ENCODE results near the gene BAG3.

The BAG3 gene

GRCh38 chr10:119724593-119725516 lies 73.7 kb downstream of the BAG3 start:
- H3K9me3 ChIP-seq = no peaks in the 10 kb centered on the region
- H3K36me3 ChIP-seq = no peaks in the 10 kb centered on the region
- no peaks in the 10 kb centered on the region for H3K27me3 ChIP-seq
- peak overlapping the region; percentile 75 to 93 for H3K4me3 ChIP-seq (ENCODE audit: low read depth in 1 of 2, low read length in 1 of 2)
- peak overlapping the region; percentile 84 for H3K27ac ChIP-seq
- TF ChIP-seq, protein P1, sequence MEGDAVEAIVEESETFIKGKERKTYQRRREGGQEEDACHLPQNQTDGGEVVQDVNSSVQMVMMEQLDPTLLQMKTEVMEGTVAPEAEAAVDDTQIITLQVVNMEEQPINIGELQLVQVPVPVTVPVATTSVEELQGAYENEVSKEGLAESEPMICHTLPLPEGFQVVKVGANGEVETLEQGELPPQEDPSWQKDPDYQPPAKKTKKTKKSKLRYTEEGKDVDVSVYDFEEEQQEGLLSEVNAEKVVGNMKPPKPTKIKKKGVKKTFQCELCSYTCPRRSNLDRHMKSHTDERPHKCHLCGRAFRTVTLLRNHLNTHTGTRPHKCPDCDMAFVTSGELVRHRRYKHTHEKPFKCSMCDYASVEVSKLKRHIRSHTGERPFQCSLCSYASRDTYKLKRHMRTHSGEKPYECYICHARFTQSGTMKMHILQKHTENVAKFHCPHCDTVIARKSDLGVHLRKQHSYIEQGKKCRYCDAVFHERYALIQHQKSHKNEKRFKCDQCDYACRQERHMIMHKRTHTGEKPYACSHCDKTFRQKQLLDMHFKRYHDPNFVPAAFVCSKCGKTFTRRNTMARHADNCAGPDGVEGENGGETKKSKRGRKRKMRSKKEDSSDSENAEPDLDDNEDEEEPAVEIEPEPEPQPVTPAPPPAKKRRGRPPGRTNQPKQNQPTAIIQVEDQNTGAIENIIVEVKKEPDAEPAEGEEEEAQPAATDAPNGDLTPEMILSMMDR (IDR thresholded peaks at IDR 0.05) = no peak
- peaks cover 16 to 17% of the 10 kb centered on the region in 2 experiments for H3K4me1 ChIP-seq (ENCODE audit: control insufficient read depth in 1 of 2, insufficient read depth in 1 of 2, low read depth in 1 of 2, low read length in 1 of 2)

GRCh38 chr10:119725517-119725827 lies 74.3 kb downstream of the BAG3 start:
- H3K4me3 ChIP-seq (ENCODE audit: low read depth in 1 of 2, low read length in 1 of 2) = peak overlapping the region; percentile 75 to 93
- peaks cover 16 to 17% of the 10 kb centered on the region in 2 experiments for H3K4me1 ChIP-seq (ENCODE audit: control insufficient read depth in 1 of 2, insufficient read depth in 1 of 2, low read depth in 1 of 2, low read length in 1 of 2)
- no peaks in the 10 kb centered on the region for H3K27me3 ChIP-seq
- TF ChIP-seq, protein P1 (IDR thresholded peaks at IDR 0.05) = no peak
- H3K36me3 ChIP-seq = no peaks in the 10 kb centered on the region
- no peaks in the 10 kb centered on the region for H3K9me3 ChIP-seq
- H3K27ac ChIP-seq = peak overlapping the region; percentile 84

- Histone ChIP-seq H3K4me3 (ENCODE audit: low read depth in 1 of 2, low read length in 1 of 2) (peak within 1 kb of the TSS; percentile 75 to 93), H3K4me1 (ENCODE audit: control insufficient read depth in 1 of 2, insufficient read depth in 1 of 2, low read depth in 1 of 2, low read length in 1 of 2) (peaks cover 16 to 17% of the 10 kb centered on the region in 2 experiments), H3K9me3 (no peaks in the 10 kb centered on the region), H3K27me3 (no peaks in the 10 kb centered on the region), H3K27ac (peak within 1 kb of the TSS; percentile 84), H3K36me3 (no peaks in the 10 kb centered on the region)
- TF ChIP-seq, protein P1 (IDR thresholded peaks at IDR 0.05) = peak; percentile 58
Measured at GRCh38 chr10:119725828-119726675, 74.9 kb downstream of the BAG3 start, which contains the start of gene INPP5F. INPP5F (plus strand) TSS chr10:119726050; CDS start chr10:119726263, 213 bp downstream.

DNA sequence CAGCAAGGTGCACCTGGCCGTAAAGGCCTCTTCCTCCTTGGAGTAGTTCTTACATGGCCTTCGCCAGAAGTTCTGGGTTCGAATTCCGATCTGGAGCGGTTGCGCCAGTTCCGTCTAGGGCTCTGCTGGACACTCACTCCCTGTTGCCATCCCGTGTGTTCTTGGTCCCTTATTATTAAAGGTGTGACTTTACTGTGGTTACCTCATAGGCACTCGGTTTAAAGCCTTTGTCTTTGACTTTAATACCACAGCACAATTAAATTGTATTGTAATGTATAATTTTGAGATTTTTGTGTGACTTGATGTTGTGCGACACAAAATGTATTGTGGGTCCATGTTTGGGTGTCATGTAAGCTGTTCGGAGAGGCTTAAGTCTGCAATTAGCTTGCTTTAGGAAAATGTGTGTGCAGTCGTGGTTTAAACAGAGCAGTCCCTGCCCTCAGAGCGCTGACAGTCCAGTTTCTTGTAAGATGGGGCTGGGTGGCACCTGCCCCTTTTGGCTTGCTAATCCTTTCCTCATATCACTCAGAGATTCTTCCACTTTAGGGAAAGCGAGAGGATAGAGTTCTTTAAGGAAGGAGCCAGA lies 75.6 kb downstream of the BAG3 start:
- H3K27ac ChIP-seq = peak overlapping the region; percentile 84
- peak overlapping the region; percentile 75 to 93 for H3K4me3 ChIP-seq (ENCODE audit: low read depth in 1 of 2, low read length in 1 of 2)
- H3K36me3 ChIP-seq = no peaks in the 10 kb centered on the region
- H3K4me1 ChIP-seq (ENCODE audit: control insufficient read depth in 1 of 2, insufficient read depth in 1 of 2, low read depth in 1 of 2, low read length in 1 of 2) = peaks cover 16 to 17% of the 10 kb centered on the region in 2 experiments
- no peaks in the 10 kb centered on the region for H3K27me3 ChIP-seq
- no peaks in the 10 kb centered on the region for H3K9me3 ChIP-seq
- TF ChIP-seq, protein P1 (IDR thresholded peaks at IDR 0.05) = no peak

Measured in neutrophil (primary cell).